Stimulated activated CD8-positive, alpha-beta memory T cell treated with anti-CD3 and anti-CD28 coated beads, Interleukin-7, amount 100 ng/mL, for 4 hours (primary cell): ENCODE measurements around the gene LNPEP.

Experiments used
- DNase-seq, 2 donors: peaks; one replicate each; pipeline ENCODE4 v3.0.0-alpha.2; 2020; ENCODE audit warnings: low read depth in 2 of 2

The LNPEP gene

DNA sequence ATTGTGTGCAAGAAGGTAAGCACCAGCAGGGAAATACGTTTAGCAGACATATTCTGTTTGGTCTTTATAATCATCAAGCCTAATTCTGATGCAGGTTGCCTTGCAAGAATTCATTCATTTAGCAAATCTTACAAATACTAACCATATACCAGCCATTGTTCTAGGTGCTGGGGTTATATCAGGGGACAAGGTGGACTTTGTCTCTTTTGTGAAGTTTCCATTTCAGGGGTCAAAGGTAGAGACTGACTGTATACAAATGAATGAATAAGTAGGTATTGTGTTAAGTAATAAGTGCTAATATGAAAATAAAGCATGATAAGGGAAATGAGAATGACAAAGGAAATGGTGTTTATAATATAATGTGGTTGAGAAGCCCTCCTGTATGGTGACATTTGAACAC, 64.0 kb downstream of the LNPEP start:
- DNase-seq: no peak

DNA sequence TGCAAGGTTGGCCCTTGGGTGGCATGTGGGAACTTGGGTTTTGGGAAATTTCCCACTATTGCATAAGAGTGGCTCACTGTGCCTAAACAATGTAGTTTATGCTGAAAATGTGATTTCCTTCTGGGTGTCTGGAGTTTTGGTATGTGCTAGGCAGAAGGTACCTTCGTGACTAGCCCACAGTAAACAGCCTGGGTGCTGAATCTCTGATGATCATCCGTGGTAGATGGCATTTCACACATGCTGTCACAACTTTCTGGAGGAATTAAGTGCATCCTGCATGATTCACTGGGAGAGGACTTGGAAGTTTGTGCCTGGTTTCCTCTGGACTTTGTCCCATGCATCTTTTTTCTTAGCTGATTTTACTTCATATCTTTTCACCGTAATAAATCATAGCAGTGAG, 64.5 kb downstream of the LNPEP start:
- DNase-seq: no peak

DNA sequence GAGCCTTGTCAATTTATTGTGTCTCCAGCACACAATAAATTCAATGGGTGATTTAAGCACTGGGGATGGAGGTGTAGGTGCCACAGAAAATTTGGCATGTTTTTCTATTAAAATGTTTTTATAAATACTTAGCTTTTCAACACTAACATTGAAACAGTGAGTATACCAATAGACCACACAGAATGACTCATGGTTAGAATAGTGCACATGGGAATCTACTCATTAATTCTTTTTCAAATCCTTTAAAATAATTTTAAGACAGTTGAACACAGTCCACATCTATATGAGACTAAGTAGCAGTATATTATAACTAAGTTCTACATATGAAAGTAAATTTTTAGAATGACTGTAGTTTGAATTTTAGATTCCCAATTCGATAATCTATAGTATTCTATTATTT, 67.1 kb downstream of the LNPEP start:
- no peak for DNase-seq

DNA sequence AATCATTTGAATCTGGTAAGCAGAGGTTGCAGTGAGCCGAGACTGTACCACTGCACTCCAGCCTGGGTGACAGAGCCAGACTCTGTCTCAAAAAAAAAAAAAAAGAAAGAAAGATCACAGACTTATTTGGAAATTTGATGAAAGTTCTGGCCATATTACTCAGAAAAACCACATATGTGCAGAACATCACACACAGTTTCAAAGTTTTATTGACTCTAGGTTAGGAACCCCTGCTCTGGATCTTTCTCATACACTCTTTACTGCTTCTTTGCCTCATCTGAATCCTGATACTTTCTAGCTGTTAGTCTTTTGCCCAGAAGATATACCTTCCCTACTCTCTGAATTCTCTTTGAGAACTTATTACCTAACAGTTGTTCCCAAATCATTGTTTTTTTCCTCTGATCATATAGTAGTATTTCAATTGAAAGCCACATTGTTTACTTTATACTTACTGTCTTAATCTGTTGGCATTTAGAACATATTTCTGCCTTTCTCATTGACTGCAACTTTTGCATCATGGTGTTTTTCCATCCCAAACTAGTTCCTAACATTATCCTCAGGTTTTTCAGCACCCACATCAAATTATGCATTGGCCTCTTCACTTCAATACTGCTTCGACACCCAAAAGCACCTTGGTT, 68.7 kb downstream of the LNPEP start:
- DNase-seq: no peak

DNA sequence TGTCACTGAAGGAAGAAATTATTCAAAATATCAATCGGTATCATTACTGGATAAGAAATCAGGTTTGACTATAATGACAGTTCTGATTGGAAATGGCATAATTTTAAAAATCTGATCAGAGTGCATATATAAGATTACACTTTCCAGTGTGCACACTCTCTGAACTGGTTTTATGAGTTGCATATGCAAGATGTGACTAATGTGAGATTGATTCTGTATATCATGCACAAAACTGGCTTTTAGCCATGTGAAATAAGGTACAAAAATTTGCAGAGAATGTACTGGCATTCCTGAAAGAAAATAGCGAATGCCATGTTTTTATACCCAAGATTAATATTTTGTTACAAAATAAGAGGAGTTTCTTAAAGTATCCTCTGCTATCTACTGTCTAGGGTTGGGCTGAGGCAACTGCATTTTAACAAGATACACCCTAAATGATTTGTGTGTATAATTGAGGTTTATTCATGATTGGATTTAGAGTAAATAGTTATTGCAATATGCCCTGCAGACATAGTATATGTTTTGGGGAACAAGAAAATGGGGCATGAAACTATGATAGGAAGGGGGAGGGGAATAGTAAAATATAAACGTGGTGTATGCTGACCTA, 70.7 kb downstream of the LNPEP start:
- DNase-seq: no peak

DNA sequence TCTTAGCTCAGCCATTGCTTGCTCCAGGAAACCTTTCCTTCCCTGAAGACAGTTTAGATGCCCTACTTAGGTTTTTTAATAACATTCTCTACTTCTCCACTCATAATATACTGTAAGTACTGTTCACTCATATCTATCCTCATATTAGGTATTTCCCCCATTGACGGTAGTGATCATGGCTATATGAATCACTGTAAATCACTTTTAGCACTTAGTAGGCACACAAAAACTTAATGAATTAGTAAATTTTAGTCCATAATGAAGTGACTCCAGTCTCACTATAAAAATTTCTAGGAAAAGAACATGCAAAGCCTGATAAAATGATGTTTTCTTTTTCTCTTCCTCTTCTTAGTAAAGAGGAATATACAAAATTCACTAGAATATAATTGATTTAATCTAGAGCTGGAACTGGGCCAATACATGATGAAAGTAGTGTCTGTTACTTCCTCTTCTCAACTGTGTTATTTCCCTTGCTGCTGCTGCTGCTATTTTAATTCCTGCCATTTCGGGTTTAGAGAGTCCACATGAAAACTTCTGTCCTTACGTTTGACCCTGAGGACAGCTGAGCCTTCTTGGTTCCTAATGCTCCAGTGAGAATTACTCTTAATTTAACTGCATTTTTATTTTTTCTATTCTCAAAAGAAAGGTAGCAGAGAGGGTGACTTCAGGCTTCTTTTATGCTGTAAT, 73.5 kb downstream of the LNPEP start:
- DNase-seq: no peak

DNA sequence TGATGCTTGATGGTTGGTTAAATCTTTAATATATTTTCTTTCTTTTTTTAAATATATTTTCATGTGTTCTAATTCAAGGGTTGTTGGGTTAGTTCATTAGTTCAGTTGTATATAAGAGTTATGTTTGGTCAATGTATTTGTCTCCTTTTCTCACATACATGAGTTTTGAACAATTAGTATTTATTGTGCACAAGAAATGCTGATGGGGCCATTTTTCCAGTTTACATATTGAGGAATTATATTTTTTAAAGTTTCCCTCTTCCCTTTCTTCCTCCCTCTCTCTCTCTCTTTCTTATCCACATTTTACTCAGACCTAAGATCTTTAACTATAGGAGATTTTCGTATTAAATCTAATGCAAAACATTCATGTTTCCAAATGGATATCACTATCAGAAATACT, 74.0 kb downstream of the LNPEP start:
- DNase-seq: no peak

DNA sequence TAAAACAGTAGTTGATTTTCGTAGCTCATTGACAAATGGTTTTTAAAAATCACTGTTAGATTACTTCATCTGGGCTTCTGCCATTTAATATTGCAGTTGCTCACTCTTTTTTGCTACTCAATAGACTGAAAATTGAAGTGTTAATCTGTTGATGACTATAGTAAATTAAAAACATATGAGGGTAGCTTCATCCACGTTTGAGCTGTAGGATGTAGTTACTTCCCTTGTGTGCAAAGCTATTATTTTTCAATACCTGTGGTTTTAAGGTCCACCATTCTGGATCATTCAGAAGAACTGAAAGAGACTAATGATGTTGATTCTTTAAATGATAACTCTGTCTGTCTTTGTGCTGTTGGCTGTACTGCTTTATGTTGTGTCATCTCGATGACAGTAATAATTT, 74.7 kb downstream of the LNPEP start:
- DNase-seq: no peak

DNA sequence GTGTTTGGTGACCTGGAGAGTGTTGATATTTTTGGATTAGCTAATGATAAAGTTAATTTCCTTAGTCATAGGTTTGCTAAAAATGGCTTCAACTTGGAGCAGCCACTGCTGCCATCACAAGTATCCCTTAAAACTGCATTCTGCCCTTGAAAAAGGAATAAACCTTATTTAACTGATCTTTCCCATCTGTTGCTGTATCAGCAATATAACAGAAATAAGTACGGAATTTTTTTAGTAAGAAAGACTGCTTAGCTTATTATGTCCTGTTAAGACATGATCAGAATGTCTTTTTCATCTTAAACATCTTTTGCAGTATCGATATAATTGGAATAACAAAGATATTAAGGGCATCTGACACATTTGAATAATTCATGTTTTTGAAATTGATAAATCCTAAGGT, 75.7 kb downstream of the LNPEP start:
- no peak for DNase-seq

DNA sequence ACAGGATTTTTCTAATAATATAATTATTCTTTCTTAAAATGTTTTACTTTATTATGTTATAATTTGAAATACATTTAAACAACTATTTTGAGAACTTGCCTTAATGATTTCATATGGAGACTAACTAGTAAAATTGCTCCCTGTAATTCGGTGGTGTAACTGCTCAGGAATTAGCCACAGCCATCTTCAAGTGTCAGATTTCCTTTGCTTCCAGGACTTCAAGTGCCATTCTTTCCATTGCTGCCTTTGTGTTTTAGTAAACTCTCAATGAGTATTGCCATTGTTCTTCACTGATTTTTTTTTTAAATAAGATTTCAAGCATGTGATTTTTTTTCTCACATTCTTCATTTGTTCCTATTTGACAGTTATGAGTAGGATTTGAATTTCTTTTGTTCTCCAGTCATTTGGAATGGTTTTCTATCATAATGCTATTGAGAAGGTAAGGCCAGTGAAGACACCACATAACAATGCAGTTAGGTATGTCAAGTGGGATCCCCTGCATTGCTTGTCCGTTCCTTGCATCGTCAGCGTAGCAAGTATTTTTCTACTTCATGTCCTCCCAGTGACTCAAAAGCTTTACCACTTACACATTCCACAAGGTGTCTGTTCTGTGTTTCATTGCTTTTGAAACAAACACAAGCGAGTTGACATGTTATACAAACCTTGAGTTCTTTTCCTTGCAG, 83.7 kb downstream of the LNPEP start:
- DNase-seq: no peak

DNA sequence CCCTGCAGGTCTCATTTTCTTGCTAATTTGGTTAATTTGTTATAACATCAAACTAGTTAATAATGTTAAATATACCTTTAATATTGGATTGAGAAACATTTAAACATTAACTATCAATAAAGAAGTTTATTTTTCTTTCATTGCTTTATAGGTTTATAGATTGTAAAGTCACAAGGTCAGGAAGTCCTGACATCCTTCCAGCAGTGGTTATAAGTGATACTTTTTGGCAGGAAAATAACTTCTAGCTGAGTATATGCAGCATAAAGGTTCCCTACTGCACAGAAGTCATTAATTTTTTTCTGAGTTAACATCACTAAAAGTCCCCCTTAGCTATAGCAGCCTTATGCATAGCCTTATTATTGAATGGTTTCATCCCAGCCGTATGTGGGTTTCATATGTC, 85.5 kb downstream of the LNPEP start:
- no peak for DNase-seq

DNA sequence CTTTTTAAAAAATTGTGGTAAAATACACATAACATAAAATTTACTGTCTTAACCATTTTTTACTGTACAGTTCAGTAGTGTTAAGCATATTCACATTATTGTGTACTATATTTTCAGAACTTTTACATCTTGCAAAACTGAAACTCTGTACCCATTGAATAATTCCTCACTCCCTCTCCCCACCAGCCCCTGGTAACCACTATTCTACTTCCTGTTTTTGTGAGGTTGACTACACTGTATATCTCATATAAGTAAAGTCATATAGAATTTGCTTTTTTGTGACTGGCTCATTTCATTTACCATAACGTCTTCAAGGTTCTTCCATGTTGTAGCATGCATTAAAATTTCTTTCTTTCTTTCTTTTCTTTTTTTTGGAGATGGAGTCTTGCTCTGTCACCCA, 87.0 kb downstream of the LNPEP start:
- DNase-seq: no peak

DNA sequence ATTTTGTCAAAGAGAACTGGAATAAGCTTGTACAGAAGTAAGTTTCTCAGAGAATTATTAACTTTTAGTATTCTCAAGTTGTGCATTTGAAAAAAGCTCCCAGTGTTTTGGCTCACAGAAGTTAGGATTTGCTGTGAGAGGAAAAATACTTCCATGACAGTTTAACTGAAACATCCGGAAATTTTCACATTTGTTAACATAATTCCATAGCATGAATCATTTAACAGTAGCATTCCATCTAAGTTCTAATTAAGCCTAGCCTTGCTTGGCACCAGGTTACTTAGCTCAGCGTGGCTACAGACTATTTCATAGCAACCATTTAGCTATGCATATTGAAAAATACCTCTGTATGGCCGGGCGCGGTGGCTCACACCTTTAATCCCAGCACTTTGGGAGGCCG, 90.8 kb downstream of the LNPEP start:
- DNase-seq: no peak

DNA sequence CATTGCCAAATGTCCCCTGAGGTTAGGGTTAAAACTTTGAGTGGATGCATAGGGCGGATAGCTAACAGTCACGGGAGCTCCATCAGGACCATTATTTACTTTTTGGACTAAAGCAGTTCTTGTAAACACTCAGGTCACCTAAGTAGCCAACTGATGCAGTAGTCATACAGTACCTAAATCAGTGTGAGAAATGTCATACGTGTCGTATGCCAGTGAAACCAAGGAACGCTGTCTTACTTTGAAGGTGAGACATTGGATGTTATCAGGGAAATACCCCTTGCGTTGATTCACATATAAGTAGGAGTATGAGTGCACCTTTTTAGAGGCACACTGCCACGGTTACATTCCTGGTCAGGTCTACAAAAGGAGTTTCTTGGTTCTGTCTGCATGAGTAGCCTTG, 101.9 kb downstream of the LNPEP start:
- no peak for DNase-seq

DNA sequence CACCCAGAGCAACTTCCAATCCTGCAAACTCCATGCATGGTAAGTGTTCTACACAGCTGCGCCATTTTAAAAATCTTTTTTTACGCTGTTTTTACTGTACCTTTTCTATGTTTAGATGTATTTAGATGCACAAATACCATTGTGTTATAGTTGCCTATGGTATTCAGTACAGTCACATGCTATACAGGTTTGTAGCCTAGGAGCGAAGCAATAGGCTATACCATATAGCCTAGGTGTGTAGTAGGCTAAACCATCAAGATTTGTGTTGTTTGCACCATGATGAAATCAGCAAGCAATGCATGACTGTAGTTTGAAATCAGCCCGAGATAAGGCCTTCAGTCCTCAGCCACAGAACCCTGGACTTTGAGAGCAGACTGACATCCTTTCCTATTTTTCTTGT, 105.4 kb downstream of the LNPEP start:
- no peak for DNase-seq

DNA sequence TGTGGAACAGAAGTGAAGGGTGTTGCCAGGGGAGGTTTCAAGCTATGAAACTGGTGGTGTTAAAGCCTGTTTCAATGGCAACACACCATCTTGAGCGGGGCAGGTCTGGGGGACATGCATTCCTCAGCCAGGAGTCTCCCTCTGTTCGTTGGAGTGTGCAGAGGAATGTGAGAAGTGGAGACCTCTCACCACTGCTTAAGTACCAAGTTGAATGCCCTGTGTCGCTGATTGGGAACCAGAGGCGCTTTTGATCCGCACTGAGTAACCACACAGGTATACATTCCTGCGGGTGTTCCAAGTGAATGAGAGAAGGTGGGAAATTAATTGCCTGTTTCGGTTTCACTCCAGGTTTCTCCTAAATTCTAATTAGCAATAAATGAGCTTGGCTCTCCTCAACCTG, 107.1 kb downstream of the LNPEP start:
- no peak for DNase-seq

DNA sequence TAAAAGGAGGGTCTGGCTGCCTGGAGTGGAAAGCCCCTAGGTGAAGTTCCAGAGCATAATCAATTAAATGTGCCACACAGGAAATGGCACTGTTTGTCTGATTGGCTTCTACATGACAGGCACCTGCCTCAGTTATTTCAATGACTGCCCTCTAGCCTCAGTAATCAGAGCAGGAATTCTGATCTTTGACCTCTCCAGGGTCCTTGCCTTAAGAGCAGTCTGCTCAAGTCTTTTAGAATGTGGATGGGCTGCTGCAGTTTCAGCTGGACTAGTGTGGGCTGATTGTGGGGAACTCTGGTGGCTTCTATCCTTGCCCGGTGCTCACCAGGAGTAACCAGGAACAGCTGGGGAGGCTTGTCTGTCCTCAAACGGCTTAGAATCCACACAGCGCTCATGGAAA, 107.6 kb downstream of the LNPEP start:
- DNase-seq: no peak

DNA sequence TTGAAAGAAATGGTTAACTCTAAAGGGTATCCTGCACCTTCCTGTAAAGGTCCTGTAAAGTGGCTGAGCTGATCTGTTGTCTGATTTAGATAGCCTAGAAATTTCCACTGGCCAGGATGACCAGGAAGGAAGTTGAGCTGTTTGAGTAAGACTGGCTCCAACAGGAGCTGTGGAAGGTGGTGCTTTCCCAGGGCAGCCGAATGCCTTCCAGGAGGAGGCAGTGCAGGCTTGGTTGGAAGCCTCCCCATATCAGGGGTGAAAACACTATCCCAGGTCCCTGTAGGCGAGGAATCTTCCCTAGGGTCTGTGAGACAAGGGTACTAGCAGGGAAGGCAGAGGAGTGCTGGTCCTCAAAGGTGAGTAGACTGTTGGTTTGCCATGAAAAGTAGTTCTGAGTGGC, 108.2 kb downstream of the LNPEP start:
- no peak for DNase-seq

DNA sequence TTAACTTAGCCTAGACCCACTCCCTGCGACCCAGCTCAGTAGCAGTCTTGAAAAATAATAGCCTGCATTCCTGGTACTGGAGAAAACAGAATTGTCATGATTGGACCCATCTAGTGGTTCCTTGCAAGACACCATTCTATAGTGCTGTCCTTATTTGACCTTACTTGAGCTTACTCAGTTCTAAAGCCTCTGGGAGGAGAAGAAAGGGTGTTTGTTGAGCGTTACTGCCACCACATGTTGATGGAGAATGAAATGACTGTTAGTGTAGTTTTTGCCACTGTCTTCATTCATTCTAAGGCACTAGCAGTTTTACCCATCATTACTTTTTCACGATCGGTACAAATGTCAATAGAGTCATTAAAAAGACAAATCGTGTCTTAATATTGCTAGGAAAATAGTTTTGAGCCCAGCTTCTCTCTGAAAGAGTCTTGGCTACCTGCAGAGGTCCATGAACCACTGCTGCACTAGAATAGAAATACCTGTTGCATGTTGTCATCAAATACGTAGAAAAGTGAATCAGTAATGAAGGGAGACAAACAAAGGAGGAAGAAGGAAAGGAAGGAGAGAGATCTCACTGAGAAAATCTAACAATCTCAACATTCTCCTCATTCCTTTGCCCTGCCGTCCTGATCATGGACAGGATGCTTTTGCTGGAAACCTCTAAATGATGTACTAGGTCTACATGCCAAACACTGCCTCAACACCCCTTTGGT, 110.5 kb downstream of the LNPEP start:
- DNase-seq: no peak

DNA sequence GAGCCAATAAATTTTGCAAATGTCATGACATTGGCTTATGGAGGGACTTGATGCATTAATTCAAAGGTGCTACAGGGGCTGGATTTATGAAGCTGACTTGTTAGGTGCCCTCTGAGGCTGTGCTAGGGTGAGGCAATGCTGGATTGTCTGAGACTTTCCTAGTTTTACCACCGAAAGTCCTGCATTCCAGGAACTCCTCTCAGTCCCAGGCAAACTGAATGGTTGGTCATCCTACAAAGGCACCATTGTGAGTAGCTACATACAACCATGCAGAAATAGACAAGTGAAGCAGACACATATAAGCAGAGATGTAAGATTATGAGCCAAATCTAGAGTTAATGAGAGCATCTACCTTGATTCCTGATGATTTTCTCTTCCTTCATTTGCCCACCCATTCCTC, 111.2 kb downstream of the LNPEP start:
- no peak for DNase-seq

DNA sequence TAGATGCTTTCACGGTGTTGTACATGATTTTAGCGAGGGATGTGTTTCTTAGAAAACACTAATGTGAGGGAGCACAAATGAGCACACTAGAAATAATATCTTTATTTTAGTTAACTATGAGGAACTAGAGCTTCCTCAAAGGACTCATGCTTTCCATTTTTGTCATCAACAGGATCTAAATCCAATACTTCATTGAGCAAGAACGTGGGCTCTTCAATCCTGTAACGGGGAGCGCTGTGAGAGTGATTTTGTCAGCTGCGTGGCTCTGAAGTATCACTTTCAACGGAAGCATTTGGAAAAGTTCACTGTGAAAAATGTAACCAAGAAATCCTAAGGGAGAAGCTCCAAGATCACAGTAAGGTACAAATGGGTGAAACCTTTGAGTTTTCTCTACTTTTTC, 113.3 kb downstream of the LNPEP start:
- no peak for DNase-seq

DNA sequence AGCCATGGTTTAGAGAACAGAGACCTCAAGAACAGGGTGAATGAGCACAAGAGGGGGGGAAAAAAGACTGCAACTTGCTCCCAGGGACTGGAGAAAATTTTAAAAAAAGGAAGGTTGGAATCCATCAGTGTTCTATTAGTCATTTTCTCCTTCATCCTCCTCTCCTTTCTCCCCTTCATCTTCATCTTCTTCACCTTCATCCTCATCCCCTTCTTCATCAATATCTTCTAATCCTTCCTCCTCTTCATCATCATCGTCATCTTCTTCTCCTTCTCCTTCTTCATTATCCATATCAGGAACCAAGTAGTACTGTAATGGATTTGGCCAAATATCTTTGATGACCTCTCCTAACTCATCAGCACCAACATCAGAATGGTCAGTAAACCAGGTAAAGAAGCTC, 120.4 kb downstream of the LNPEP start:
- no peak for DNase-seq
